Lower leg skin (tissue), 3 donors: ENCODE measurements around the gene EXOSC9.
"Not testable (repeated sequence)": the region's sequence is repeated elsewhere in the genome, so short reads cannot be mapped to it uniquely, and the experiment has no call there.

Experiments
- CTCF ChIP-seq, 3 donors: fragments of 450-650 bp; IDR thresholded peaks; one replicate each; pipeline ENCODE4 v1.5.1; 2016; ENCODE audit warnings: antibody characterized with exemption in 3 of 3, mild to moderate bottlenecking in 3 of 3, moderate library complexity in 2 of 3
- POLR2A ChIP-seq, 2 donors: fragments of 450-650 bp; IDR thresholded peaks; one replicate each; pipeline ENCODE4 v1.6.1; 2016 to 2017; ENCODE audit warnings: antibody characterized with exemption in 2 of 2, mild to moderate bottlenecking in 1 of 2, moderate library complexity in 1 of 2

- TF ChIP-seq POLR2A, CTCF (IDR thresholded peaks at IDR 0.05): not testable (repeated sequence)
Measured at GRCh38 chr4:121752142-121752541, 49.0 kb upstream of the EXOSC9 start.
